Measurements from ENCODE around the gene KCNQ4.

KCNQ4 gene

GRCh38 chr1:40792036-40792435 is 8.4 kb downstream of the KCNQ4 start:
- no peak for TF ChIP-seq EZH2 (IDR thresholded peaks at IDR 0.05; ENCODE audit: borderline replicate concordance, low read depth, low read length, severe bottlenecking)
- TF ChIP-seq CTCF (IDR thresholded peaks at IDR 0.05; ENCODE audit: borderline replicate concordance, extremely low read depth, low read length, poor library complexity, severe bottlenecking): no peak
- H4K20me1 ChIP-seq (ENCODE audit: insufficient read depth, low read length): no peaks in the 10 kb centered on the region
- no peak for ATAC-seq (ENCODE audit: insufficient read depth, low read depth)
- H3K4me1 ChIP-seq (ENCODE audit: insufficient read depth, low read length): no peaks in the 10 kb centered on the region
- H3K27ac ChIP-seq (ENCODE audit: low read length): no peak overlapping the region
- no peak overlapping the region for H3K4me2 ChIP-seq (ENCODE audit: insufficient read depth, low read length)
- no peak overlapping the region for H3K4me3 ChIP-seq (ENCODE audit: low read depth in 1 of 2, low read length in 2 of 2)
- DNase-seq: no peak
- H3K27me3 ChIP-seq (ENCODE audit: insufficient read depth, low read length, poor library complexity): no peaks in the 10 kb centered on the region
- H3K36me3 ChIP-seq (ENCODE audit: insufficient read depth, low read length): no peaks in the 10 kb centered on the region
- H3K9me3 ChIP-seq (ENCODE audit: insufficient read depth, low read length, severe bottlenecking): no peaks in the 10 kb centered on the region
- no peak overlapping the region for H3K9ac ChIP-seq (ENCODE audit: low read depth, low read length)
- no peaks in the 10 kb centered on the region for H3K79me2 ChIP-seq (ENCODE audit: insufficient read depth, low read length)
- no peak overlapping the region for H2AFZ ChIP-seq (ENCODE audit: low read depth, low read length)

DNA sequence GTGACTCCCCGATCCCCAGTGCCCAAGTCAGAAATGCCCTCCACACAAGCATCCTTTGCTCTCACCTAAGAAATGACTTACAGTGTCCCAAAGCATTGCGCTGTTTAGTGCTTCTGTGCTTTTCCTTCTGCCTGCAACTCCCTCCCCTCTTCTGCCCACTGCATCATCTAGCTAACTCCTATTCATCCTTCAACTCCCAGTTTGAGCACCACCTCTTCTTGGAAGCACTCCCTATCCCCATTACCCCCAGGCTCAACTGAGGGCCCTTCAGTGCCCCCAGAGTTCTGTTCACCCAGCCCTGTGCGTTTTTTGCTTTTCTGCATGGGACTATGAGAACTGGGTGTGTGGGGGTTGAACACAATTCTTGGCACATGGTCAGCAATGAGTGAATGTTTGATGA is 10.0 kb downstream of the KCNQ4 start:
- H3K9ac ChIP-seq (ENCODE audit: low read depth, low read length): no peak overlapping the region
- TF ChIP-seq CTCF (IDR thresholded peaks at IDR 0.05; ENCODE audit: borderline replicate concordance, extremely low read depth, low read length, poor library complexity, severe bottlenecking): no peak
- no peak for TF ChIP-seq EZH2 (IDR thresholded peaks at IDR 0.05; ENCODE audit: borderline replicate concordance, low read depth, low read length, severe bottlenecking)
- ATAC-seq (ENCODE audit: insufficient read depth, low read depth): no peak

GRCh38 chr1:40794048-40794447 is 10.5 kb downstream of the KCNQ4 start:
- H3K27ac ChIP-seq (ENCODE audit: low read length): no peak overlapping the region
- H3K27me3 ChIP-seq (ENCODE audit: insufficient read depth, low read length, poor library complexity): no peaks in the 10 kb centered on the region
- no peak for ATAC-seq (ENCODE audit: insufficient read depth, low read depth)

More for the DNA sequence above, 10.0 kb downstream of the KCNQ4 start:
- no peaks in the 10 kb centered on the region for H4K20me1 ChIP-seq (ENCODE audit: insufficient read depth, low read length)
- H3K4me3 ChIP-seq (ENCODE audit: low read depth in 1 of 2, low read length in 2 of 2): no peak overlapping the region
- no peaks in the 10 kb centered on the region for H3K4me1 ChIP-seq (ENCODE audit: insufficient read depth, low read length)
- no peak overlapping the region for H3K4me2 ChIP-seq (ENCODE audit: insufficient read depth, low read length)
- no peaks in the 10 kb centered on the region for H3K27me3 ChIP-seq (ENCODE audit: insufficient read depth, low read length, poor library complexity)
- no peaks in the 10 kb centered on the region for H3K36me3 ChIP-seq (ENCODE audit: insufficient read depth, low read length)
- DNase-seq: no peak
- H3K27ac ChIP-seq (ENCODE audit: low read length): no peak overlapping the region
- no peak overlapping the region for H2AFZ ChIP-seq (ENCODE audit: low read depth, low read length)
- no peaks in the 10 kb centered on the region for H3K9me3 ChIP-seq (ENCODE audit: insufficient read depth, low read length, severe bottlenecking)
- no peaks in the 10 kb centered on the region for H3K79me2 ChIP-seq (ENCODE audit: insufficient read depth, low read length)

More at GRCh38 chr1:40794048-40794447, 10.5 kb downstream of the KCNQ4 start:
- no peak for DNase-seq
- H4K20me1 ChIP-seq (ENCODE audit: insufficient read depth, low read length): no peaks in the 10 kb centered on the region
- no peak overlapping the region for H3K4me3 ChIP-seq (ENCODE audit: low read depth in 1 of 2, low read length in 2 of 2)
- H3K4me2 ChIP-seq (ENCODE audit: insufficient read depth, low read length): no peak overlapping the region
- H3K36me3 ChIP-seq (ENCODE audit: insufficient read depth, low read length): no peaks in the 10 kb centered on the region
- H2AFZ ChIP-seq (ENCODE audit: low read depth, low read length): no peak overlapping the region
- TF ChIP-seq CTCF (IDR thresholded peaks at IDR 0.05; ENCODE audit: borderline replicate concordance, extremely low read depth, low read length, poor library complexity, severe bottlenecking) (no peak), EZH2 (IDR thresholded peaks at IDR 0.05; ENCODE audit: borderline replicate concordance, low read depth, low read length, severe bottlenecking) (no peak)
- H3K79me2 ChIP-seq (ENCODE audit: insufficient read depth, low read length): no peaks in the 10 kb centered on the region
- H3K4me1 ChIP-seq (ENCODE audit: insufficient read depth, low read length): no peaks in the 10 kb centered on the region
- no peak overlapping the region for H3K9ac ChIP-seq (ENCODE audit: low read depth, low read length)
- H3K9me3 ChIP-seq (ENCODE audit: insufficient read depth, low read length, severe bottlenecking): no peaks in the 10 kb centered on the region

All from DND-41 (cell line).